GM18870 (cell line): Measurements from ENCODE around the gene PLA2G15.

Experiments used
- ATAC-seq: cut with Tn5 transposase; IDR thresholded peaks from one replicate; pipeline ENCODE4 v1.9.1; 2021; ENCODE audit warnings: moderate library complexity; ENCODE audit not compliant: unreplicated experiment

Gene PLA2G15

DNA sequence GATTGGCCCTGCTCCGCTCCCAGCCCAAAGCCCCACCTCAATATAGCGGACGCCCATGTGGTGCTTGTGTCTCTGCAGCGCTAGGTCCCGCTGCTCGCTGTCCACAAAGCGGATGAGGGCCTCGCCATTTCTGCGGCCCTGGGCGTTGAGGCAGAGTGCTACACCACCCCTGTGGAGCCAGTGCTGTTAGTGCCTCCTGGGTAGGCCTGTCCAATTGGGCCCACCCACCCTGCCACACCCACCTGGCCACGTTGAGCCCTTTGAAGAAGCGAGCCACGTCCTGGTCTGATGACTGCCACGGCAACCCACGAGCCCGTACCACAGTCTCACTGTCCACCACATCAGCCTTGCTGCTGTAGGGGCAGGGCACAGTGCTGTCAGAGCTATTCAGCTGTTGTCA is 12.8 kb upstream of the PLA2G15 start:
- no peak for ATAC-seq

DNA sequence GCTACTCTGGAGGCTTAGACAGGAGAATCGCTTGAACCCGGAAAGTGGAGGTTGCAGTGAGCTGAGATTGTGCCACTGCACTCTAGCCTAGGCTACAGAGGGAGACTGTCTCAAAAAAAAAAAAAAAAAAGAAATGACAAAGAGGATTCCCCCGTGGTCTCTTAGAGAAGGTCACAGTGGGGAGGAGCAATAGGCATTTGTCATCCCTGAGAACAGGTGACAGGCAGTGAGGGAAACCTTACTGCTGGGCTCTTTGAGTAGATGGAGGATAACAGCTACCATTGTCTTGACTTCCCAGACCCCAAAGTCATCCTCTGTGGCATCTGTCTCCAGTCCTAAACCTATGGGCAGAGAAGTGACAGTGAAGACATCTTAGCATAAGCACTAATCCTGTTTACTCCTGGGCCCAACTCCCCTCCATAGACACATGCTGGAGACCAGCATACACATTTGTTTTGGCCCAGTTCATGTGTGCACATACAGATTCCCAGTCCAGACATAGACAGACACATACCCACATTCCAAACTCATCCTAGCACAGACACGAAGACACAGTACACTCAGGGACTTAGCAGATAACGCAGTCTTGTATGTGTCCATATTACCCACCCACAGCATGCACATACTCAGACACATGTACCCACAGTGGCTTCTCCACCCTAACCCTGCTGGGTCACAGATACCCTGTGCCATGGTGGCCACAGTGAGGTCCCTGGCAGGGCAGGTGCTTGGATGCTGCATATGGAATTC is 11.9 kb upstream of the PLA2G15 start:
- ATAC-seq, result no peak

GRCh38 chr16:68233835-68234187 is 11.4 kb upstream of the PLA2G15 start:
- ATAC-seq, result no peak

- no peak for ATAC-seq
These were observed 10.7 kb upstream of the PLA2G15 start for GRCh38 chr16:68234188-68235107.

GRCh38 chr16:68235108-68235886 is 9.9 kb upstream of the PLA2G15 start:
- no peak for ATAC-seq

GRCh38 chr16:68235887-68236136 is 9.4 kb upstream of the PLA2G15 start, which contains the start of gene ESRP2:
TSS of gene ESRP2 (minus strand) at chr16:68236127. CDS start at chr16:68236045, 82 bp downstream.
- ATAC-seq, result no peak

DNA sequence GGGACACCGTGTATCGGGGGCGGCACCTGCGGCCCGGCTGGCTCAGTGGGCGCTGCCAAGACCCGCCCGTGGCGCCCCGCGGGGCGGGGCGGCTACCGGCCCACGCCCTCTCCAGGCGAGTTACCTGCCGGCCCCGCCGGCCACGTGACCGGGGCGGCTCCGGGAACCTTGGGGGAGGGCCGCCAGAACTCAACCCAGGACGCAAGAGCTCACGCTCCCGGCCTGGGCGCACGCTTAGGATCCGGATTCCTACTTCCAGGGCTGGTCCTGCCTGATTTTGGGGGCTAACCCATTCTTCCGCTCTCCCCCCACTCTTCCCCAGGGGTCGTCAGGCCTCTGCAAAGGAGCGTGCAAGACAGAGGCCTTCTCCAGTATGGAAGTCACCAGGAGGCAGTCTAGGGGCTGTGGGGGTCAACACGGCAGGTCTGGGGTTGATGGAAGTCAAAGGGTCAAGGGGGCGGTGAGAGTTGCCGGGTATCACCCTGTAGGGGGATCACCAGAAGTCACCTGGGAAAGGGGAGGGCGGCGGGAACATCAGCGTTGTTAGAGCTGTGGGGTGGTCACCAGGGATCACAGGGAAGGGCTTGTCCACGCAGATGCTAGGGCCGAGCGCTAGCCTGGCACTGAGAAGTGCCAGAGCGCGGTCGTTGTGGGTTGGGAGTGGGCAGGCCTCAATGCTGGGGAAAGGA is 8.9 kb upstream of the PLA2G15 start:
- no peak for ATAC-seq

DNA sequence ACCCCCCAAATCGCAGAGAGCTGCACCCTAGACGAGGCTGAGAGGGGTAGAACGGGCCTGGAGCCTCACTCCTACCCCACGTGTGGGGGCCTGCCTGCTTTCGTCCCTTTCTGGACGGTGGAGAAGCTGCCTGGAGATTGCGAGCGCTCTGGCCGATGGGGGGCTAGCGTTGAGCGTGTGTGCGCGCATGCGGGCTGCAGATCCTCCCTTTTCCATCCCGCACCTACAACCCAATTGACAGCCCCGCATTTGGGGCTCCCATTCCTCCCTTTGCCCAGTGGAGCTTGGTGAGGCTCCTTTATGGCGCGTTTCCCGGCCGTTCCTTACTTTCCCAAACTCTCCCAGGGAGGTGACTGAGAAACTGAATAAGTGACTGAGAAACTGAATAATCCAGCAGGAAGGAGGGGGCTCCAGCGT is 8.3 kb upstream of the PLA2G15 start:
- ATAC-seq, result no peak

DNA sequence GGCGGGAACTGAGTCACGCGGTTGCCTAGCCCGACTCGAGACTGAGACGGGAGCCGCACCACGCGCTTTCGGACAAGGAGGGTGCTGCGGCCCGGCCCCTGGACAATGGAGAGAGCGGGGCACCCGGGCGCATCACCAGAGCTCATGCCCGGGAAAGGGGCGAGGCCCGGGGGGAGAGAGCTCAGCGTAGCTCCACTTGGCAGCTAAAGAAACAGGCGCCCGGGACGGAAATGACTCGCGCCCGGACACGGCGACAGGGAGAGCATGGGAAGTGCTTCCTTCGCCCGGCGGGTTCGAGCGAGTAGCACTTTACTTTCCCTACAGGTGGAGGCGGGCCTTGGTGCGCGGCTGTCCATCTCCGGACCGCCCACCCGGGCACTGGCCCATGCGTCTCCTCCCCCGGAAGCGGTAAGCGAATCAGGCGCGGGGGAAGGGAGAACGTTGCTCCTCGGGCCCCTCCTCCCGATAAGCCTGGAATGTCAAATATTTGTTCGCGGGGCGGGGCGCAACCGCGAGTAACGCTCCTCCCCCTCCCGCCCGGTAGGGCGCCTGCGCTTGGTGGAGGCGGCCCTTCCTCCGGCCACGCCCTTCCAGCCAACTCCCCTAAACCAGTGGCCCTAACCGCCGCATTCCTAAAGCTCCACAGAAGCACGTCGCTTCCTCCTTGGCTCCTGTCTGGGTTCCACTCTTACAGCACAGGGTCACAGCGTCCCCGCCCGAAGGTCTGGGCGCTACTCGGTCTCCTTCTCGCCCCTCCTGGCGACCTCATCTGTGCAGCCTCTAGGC is 7.7 kb upstream of the PLA2G15 start:
- ATAC-seq, result peak; percentile 87

DNA sequence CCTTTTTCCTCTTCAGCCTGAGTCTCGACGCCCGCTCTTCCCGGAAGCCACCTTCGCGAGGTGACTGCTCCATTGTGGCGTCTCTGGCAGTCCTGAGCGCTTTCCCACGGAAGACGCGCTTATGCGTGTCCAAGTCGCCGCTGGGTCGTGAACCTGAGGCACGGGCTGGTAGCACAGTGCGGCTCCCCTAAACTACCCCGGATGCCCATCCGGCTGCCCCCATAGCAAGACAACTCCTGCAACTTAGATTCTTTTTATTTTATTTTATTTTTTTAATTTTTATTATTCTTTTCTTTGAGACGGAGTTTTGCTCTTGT is 7.2 kb upstream of the PLA2G15 start:
- ATAC-seq, result no peak

- ATAC-seq, result no peak
These were observed 3.1 kb upstream of the PLA2G15 start for GRCh38 chr16:68242085-68242484.

DNA sequence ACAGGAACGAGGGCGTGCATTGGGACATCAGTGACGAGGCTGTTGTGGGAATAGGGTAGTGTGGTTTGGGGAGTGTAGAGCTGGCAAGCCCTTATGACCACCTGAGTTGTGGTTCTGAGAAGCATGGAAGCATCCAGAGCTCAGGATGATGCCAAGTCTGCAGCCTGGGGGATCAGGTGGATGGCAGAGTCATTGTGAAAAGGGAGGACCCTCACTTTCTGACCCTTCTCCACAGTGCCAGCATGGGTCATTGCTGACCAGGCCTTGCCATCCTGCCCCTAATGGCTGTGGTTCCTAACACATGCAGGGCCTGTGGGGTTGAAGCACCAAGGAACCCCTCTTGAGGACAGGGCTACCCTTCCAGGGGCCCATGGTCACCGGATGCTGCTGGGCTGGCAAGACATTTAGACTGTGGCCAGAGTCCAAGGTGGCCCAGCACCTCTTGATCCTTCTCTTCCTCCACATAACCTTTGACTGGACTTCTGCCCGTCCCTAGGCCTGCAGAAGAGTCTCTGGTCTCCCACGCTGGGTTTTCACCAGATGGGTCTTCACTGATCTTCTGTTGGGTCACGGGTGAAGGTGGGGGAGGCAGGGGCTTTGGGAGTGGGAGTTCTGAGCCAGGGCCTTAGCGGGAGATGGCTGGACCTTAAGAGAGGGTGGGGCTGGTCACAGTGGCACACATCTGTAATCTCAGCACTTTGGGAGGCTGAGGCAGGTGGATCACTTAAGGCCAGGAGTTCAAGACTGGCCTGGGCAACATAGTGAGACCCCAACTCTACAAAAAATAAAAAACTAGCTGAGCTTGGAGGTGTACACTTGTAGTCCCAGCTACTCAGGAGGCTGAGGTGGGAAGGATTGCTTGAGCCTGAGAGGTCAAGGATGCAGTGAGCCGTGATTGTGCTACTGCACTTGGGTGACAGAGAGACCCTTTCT is 2.0 kb upstream of the PLA2G15 start:
- no peak for ATAC-seq

GRCh38 chr16:68244481-68244902 is 681 bp upstream of the PLA2G15 start:
- no peak for ATAC-seq

- no peak for ATAC-seq
These were observed 948 bp downstream of the PLA2G15 start for GRCh38 chr16:68246121-68246520.

GRCh38 chr16:68246666-68247065 is 1.5 kb downstream of the PLA2G15 start:
- no peak for ATAC-seq

- ATAC-seq, result no peak
These were observed 2.2 kb downstream of the PLA2G15 start for GRCh38 chr16:68247400-68247799.

GRCh38 chr16:68247932-68248331 is 2.8 kb downstream of the PLA2G15 start:
- ATAC-seq, result no peak

DNA sequence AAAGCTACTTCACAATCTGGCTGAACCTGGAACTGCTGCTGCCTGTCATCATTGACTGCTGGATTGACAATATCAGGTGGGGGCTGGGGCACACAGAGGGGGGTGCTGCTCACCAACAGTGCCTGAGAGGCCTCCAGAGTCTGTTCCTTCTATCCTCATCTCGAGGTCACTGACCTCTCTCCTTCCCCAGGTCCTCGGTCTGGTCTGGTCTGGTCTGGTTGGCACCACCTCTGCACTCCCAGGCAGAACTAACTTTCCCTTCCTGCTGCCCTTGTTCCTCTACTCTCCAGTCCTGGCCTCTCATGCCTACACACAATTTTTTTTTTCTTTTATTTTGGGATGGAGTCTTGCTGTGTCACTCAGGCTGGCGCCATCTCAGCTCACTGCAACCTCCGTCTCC is 4.2 kb downstream of the PLA2G15 start:
- ATAC-seq, result no peak

GRCh38 chr16:68250951-68251350 is 5.8 kb downstream of the PLA2G15 start:
- ATAC-seq, result no peak
